Muscle of back (tissue), 11 donors: ENCODE results near the gene CEP72. TPM values are rescaled to one million over a fixed set of nuclear protein-coding genes. Genes with fewer than 3 reads are reported as not detected.
"Not testable (repeated sequence)": the region's sequence is repeated elsewhere in the genome, so short reads cannot be mapped to it uniquely, and the experiment has no call there.

ENCODE experiments used
- DNase-seq, 3 donors: peaks; one replicate each; pipeline versions ENCODE4 v3.0.0 to v3.0.0-alpha.2; 2013
- polyA plus RNA-seq, 10 donors: library from polyadenylated mRNA; unstranded; fragments of 120-200 nt; gene quantifications; one replicate each; pipeline ENCODE4 v1.2.1, GENCODE V29; 2013; ENCODE audit not compliant: insufficient read length in 10 of 10

The CEP72 gene
- polyA plus RNA-seq, 10 donors = 3.0 to 6.5 (median 3.9) TPM

- not testable (repeated sequence) for DNase-seq
Measured at GRCh38 chr5:682651-683358, 70.7 kb downstream of the CEP72 start.

GRCh38 chr5:683551-684481, 71.7 kb downstream of the CEP72 start:
- DNase-seq = no peak

GRCh38 chr5:684751-685216, 72.6 kb downstream of the CEP72 start:
- no peak for DNase-seq

- DNase-seq = no peak
Measured at GRCh38 chr5:685262-686171, 73.4 kb downstream of the CEP72 start.

GRCh38 chr5:686172-686523, 74.0 kb downstream of the CEP72 start:
- DNase-seq = not testable (repeated sequence)

GRCh38 chr5:686936-687335, 74.8 kb downstream of the CEP72 start:
- DNase-seq = not testable (repeated sequence)

GRCh38 chr5:688348-689010, 76.3 kb downstream of the CEP72 start:
- DNase-seq = not testable (repeated sequence)

- DNase-seq = not testable (repeated sequence)
Measured at GRCh38 chr5:690293-690692, 78.2 kb downstream of the CEP72 start.

GRCh38 chr5:691049-691448, 78.9 kb downstream of the CEP72 start:
- DNase-seq = not testable (repeated sequence)

GRCh38 chr5:691817-692528, 79.8 kb downstream of the CEP72 start:
- no peak for DNase-seq

- DNase-seq = not testable (repeated sequence)
Measured at GRCh38 chr5:692529-693041, 80.4 kb downstream of the CEP72 start.

GRCh38 chr5:693271-694041, 81.3 kb downstream of the CEP72 start, which contains the start of gene TPPP:
Gene TPPP (minus strand): TSS chr5:693352. CDS start chr5:678060, 15,292 bp downstream.
- peak; percentile 62 to 85 (median 67) for DNase-seq

GRCh38 chr5:694042-694431, 81.9 kb downstream of the CEP72 start:
- DNase-seq = not testable (repeated sequence)

GRCh38 chr5:695475-695874, 83.3 kb downstream of the CEP72 start:
- not testable (repeated sequence) for DNase-seq

GRCh38 chr5:696191-696590, 84.1 kb downstream of the CEP72 start:
- not testable (repeated sequence) for DNase-seq

GRCh38 chr5:696753-697702, 84.9 kb downstream of the CEP72 start:
- DNase-seq = not testable (repeated sequence)
